Loucy (cell line): ENCODE data around the gene EFNA5.

Experiments used
- EZH2phosphoT487 ChIP-seq: fragments of 200-600 bp; IDR thresholded peaks from 2 replicates; pipeline ENCODE4 v1.6.1; 2018; ENCODE audit warnings: antibody characterized with exemption, mild to moderate bottlenecking, moderate library complexity, borderline replicate concordance
- TF ChIP-seq, protein P1 (sequence below): fragments of 200-600 bp; sonication (generic); conservative IDR thresholded peaks from 2 replicates; pipeline ENCODE4 v1.5.1; 2014; ENCODE audit warnings: mild to moderate bottlenecking, antibody characterized with exemption, low read length

DNA sequence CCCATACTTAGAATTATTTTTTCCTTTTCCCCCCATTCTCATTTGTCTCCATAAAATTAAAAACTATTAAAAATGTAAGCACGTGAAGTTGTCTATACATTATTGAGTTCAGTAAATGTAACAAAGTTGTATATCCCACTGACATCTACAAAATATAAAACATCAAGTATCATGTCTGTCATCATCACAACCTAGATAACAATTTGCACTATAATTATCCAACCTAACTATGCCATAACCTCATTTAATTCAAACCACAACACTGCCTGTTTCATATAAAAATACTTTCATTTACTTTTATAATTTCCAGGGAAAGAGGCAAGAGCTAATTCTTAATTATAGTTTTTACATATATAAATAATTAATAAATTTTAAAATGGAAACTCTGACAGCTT, 9.1 kb downstream of the EFNA5 start:
- no peak for TF ChIP-seq EZH2phosphoT487
- TF ChIP-seq, protein P1, sequence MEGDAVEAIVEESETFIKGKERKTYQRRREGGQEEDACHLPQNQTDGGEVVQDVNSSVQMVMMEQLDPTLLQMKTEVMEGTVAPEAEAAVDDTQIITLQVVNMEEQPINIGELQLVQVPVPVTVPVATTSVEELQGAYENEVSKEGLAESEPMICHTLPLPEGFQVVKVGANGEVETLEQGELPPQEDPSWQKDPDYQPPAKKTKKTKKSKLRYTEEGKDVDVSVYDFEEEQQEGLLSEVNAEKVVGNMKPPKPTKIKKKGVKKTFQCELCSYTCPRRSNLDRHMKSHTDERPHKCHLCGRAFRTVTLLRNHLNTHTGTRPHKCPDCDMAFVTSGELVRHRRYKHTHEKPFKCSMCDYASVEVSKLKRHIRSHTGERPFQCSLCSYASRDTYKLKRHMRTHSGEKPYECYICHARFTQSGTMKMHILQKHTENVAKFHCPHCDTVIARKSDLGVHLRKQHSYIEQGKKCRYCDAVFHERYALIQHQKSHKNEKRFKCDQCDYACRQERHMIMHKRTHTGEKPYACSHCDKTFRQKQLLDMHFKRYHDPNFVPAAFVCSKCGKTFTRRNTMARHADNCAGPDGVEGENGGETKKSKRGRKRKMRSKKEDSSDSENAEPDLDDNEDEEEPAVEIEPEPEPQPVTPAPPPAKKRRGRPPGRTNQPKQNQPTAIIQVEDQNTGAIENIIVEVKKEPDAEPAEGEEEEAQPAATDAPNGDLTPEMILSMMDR, result no peak
